ENCODE results near the gene USP47.

Gene USP47

GRCh38 chr11:11980841-11981308 is 139.1 kb downstream of the USP47 start:
- TF ChIP-seq ZFX (IDR thresholded peaks at IDR 0.05; ENCODE audit: borderline replicate concordance), result no peak
- no peak for TF ChIP-seq CTCF (IDR thresholded peaks at IDR 0.05)
- H3K27ac ChIP-seq, result no peak overlapping the region

GRCh38 chr11:11981364-11981763 is 139.6 kb downstream of the USP47 start:
- TF ChIP-seq CTCF (IDR thresholded peaks at IDR 0.05) (no peak), ZFX (IDR thresholded peaks at IDR 0.05; ENCODE audit: borderline replicate concordance) (no peak)
- no peak overlapping the region for H3K27ac ChIP-seq

GRCh38 chr11:11981840-11982239 is 140.1 kb downstream of the USP47 start:
- TF ChIP-seq CTCF (IDR thresholded peaks at IDR 0.05), result no peak
- no peak for TF ChIP-seq ZFX (IDR thresholded peaks at IDR 0.05; ENCODE audit: borderline replicate concordance)
- no peak overlapping the region for H3K27ac ChIP-seq

- no peak overlapping the region for H3K27ac ChIP-seq
- no peak for TF ChIP-seq CTCF (IDR thresholded peaks at IDR 0.05)
- no peak for TF ChIP-seq ZFX (IDR thresholded peaks at IDR 0.05; ENCODE audit: borderline replicate concordance)
Measured at GRCh38 chr11:11982461-11982860, 140.7 kb downstream of the USP47 start.

GRCh38 chr11:11982975-11983374 is 141.2 kb downstream of the USP47 start:
- no peak for TF ChIP-seq CTCF (IDR thresholded peaks at IDR 0.05)
- TF ChIP-seq ZFX (IDR thresholded peaks at IDR 0.05; ENCODE audit: borderline replicate concordance), result no peak
- no peak overlapping the region for H3K27ac ChIP-seq

- no peak overlapping the region for H3K27ac ChIP-seq
Measured at GRCh38 chr11:11983427-11983826, 141.7 kb downstream of the USP47 start.

GRCh38 chr11:11984563-11984962 is 142.8 kb downstream of the USP47 start:
- H3K27ac ChIP-seq, result no peak overlapping the region
- TF ChIP-seq CTCF (IDR thresholded peaks at IDR 0.05) (no peak), ZFX (IDR thresholded peaks at IDR 0.05; ENCODE audit: borderline replicate concordance) (no peak)

More at GRCh38 chr11:11983427-11983826, 141.7 kb downstream of the USP47 start:
- no peak for TF ChIP-seq CTCF (IDR thresholded peaks at IDR 0.05)
- TF ChIP-seq ZFX (IDR thresholded peaks at IDR 0.05; ENCODE audit: borderline replicate concordance), result no peak

All from 22Rv1 (cell line).